AML-193 (cell line): ENCODE data around the gene TSEN54.

Experiments used
- DNase-seq, 2 experiments: peaks; one replicate each; lab custom pipeline; 2025; lab: John Stamatoyannopoulos, UW

The TSEN54 gene

GRCh38 chr17:75488693-75489510 is 27.4 kb upstream of the TSEN54 start:
- no peak for DNase-seq

GRCh38 chr17:75489511-75489955 is 26.8 kb upstream of the TSEN54 start:
- no peak for DNase-seq

- no peak for DNase-seq
Measured at GRCh38 chr17:75490173-75490743, 26.1 kb upstream of the TSEN54 start.

- no peak for DNase-seq
Measured at GRCh38 chr17:75490953-75491649, 25.2 kb upstream of the TSEN54 start.

- no peak for DNase-seq
Measured at GRCh38 chr17:75491680-75492079, 24.6 kb upstream of the TSEN54 start.

GRCh38 chr17:75492555-75493168 is 23.7 kb upstream of the TSEN54 start:
- no peak for DNase-seq

- DNase-seq = no peak
Measured at GRCh38 chr17:75493476-75494129, 22.7 kb upstream of the TSEN54 start.

GRCh38 chr17:75494326-75494877 is 21.9 kb upstream of the TSEN54 start:
- no peak for DNase-seq

- no peak for DNase-seq
Measured at GRCh38 chr17:75496005-75496404, 20.3 kb upstream of the TSEN54 start.

GRCh38 chr17:75498039-75498725 is 18.1 kb upstream of the TSEN54 start:
- DNase-seq = no peak

- no peak for DNase-seq
Measured at GRCh38 chr17:75498726-75499213, 17.6 kb upstream of the TSEN54 start.

GRCh38 chr17:75499313-75500022 is 16.9 kb upstream of the TSEN54 start:
- no peak for DNase-seq

GRCh38 chr17:75500419-75501216 is 15.7 kb upstream of the TSEN54 start:
- DNase-seq = no peak

- no peak for DNase-seq
Measured at GRCh38 chr17:75501378-75502071, 14.8 kb upstream of the TSEN54 start.

- DNase-seq = no peak
Measured at GRCh38 chr17:75502072-75502720, 14.1 kb upstream of the TSEN54 start.

- no peak for DNase-seq
Measured at GRCh38 chr17:75502721-75503329, 13.5 kb upstream of the TSEN54 start.

GRCh38 chr17:75503337-75503950 is 12.9 kb upstream of the TSEN54 start:
- no peak for DNase-seq
